BJ (cell line): ENCODE measurements around the gene DDC. TPM values are rescaled to one million over a fixed set of nuclear protein-coding genes. Genes with fewer than 3 reads are reported as not detected.

Experiments
- CTCF ChIA-PET: fragments of 350-600 bp; formaldehyde crosslinking; extraction: SDS; loops from one replicate; lab custom pipeline; 2021; ENCODE audit warnings: antibody characterized with exemption, inconsistent platforms; lab: Yijun Ruan, JAX
- POLR2A ChIA-PET: fragments of 300-600 bp; sonication (Branson Sonifier 250); formaldehyde crosslinking; extraction: SDS; loops from one replicate; lab custom pipeline; 2021; ENCODE audit warnings: antibody characterized with exemption; lab: Charles Lee
- DNase-seq: peaks from one replicate; pipeline ENCODE4 v3.0.0-alpha.2; 2011; ENCODE audit warnings: low read depth
- H3K27me3 ChIP-seq: 2 replicates; pipeline ENCODE4 v1.6.0; 2011; ENCODE audit warnings: low read length; ENCODE audit not compliant: control insufficient read depth, insufficient read depth
- H3K36me3 ChIP-seq: 2 replicates; pipeline ENCODE4 v1.5.1; 2011; ENCODE audit warnings: low read length; ENCODE audit not compliant: control insufficient read depth, insufficient read depth
- H3K4me3 ChIP-seq: 2 replicates; pipeline ENCODE4 v1.5.1; 2011; ENCODE audit warnings: low read depth, mild to moderate bottlenecking, control low read depth, low read length
- polyA plus RNA-seq: library from polyadenylated mRNA; depleted of rRNA; stranded (reverse); fragments of >200 nt; gene quantifications from 2 replicates; pipeline ENCODE4 v1.2.3, GENCODE V29; 2011
- TF ChIP-seq, protein P1 (sequence below): IDR thresholded peaks from 2 replicates; pipeline ENCODE4 v1.5.1; 2011; ENCODE audit warnings: low read depth, mild to moderate bottlenecking, control low read depth, inconsistent platforms, low read length, moderate library complexity; ENCODE audit not compliant: insufficient read depth

Gene DDC
- polyA plus RNA-seq, 1 experiment = not detected

DNA sequence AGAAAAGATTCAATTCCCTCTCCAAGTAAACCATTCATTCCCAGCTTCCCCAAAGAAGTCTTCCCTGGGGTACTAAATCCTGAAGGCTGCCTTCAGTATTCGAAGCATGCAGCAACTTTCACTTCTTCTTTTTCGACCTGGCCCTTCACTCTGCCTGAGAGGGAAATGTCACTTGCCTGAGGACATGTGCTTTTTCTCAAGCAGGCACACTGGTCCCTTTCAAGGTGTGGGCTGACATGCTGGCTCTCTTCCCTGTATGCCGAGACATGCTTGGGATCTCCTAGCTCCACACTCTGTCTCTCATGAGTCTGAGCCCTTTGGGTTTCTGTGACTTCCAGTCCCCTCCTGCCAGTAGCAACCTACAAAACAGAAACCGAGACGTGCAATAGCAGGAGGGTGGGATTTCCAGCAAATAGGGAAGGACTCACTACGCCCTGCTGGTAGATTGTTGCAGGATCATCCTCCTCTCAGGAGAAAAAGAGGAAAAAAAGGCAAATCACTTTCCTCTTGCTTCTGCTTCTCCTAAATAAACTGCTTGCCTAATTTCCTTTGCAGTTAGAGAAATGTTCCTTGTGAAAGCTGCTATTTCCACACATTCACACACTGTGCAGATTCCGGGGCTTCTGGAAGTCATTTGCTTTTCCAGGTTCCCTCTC is 148.6 kb downstream of the DDC start:
- DNase-seq = no peak
- Histone ChIP-seq H3K36me3 (no peaks in the 10 kb centered on the region), H3K4me3 (no peak overlapping the region), H3K27me3 (peaks cover 4% of the 10 kb centered on the region)
- TF ChIP-seq, protein P1, sequence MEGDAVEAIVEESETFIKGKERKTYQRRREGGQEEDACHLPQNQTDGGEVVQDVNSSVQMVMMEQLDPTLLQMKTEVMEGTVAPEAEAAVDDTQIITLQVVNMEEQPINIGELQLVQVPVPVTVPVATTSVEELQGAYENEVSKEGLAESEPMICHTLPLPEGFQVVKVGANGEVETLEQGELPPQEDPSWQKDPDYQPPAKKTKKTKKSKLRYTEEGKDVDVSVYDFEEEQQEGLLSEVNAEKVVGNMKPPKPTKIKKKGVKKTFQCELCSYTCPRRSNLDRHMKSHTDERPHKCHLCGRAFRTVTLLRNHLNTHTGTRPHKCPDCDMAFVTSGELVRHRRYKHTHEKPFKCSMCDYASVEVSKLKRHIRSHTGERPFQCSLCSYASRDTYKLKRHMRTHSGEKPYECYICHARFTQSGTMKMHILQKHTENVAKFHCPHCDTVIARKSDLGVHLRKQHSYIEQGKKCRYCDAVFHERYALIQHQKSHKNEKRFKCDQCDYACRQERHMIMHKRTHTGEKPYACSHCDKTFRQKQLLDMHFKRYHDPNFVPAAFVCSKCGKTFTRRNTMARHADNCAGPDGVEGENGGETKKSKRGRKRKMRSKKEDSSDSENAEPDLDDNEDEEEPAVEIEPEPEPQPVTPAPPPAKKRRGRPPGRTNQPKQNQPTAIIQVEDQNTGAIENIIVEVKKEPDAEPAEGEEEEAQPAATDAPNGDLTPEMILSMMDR = no peak
- POLR2A ChIA-PET = no interaction called here
- CTCF ChIA-PET = interaction anchor here (1.4 to 3.6 kb wide), 5 partner anchors 9 to 53 kb away, joined by 4 to 21 read pairs (median 6); no protein-coding TSS in a partner anchor

DNA sequence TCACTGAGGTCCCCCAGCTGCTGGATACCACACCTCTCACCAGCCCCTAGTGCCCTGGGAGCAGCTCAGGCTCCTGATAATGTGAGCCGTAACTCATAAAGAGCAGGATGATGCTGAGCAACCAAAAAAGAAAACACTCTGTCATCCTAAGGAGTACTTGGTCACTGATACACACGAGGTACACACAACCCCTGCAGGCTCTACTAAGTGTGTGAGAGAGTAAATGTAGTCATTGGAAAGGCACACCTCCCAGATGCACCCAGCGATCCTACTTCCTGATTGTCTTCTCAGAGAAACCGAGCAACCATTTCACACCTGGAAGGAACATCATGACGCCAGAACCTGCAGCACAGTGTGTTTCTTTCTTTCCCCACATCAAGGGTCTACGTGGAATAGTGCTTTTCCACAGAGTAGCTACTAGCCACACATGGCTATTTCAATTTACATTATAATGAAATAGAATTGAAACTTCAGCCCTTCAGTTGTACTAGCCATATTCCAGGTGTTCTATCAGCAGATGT is 149.3 kb downstream of the DDC start:
- DNase-seq = no peak
- POLR2A ChIA-PET = no interaction called here
- H3K27me3 ChIP-seq = peaks cover 4% of the 10 kb centered on the region
- TF ChIP-seq, protein P1 = no peak
- H3K36me3 ChIP-seq = no peaks in the 10 kb centered on the region
- CTCF ChIA-PET = interaction anchor here (1.8 to 3.6 kb wide), 3 partner anchors 8 to 27 kb away, joined by 5 to 21 read pairs (median 7); no protein-coding TSS in a partner anchor
- H3K4me3 ChIP-seq = no peak overlapping the region

DNA sequence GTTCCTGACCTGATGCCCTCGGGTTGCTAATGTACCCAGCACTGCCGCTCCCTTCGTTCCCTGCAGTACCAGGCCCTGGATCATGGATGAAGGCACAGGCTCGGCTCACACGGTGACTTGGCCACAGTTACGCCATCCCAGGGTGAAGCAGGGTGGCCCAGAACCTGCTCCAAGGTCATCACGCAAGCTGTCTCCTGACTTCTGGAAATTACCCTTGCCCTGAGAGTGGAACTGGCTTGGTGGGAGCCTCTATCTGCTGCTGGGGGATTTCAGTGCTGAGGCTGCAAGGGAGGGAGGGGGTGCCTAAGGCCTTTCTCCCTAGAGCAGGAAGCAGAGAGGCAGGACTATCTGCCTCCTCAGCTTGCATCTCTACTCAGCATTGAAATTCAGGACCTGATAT is 151.6 kb downstream of the DDC start:
- Histone ChIP-seq H3K27me3 (peaks cover 3% of the 10 kb centered on the region), H3K36me3 (no peaks in the 10 kb centered on the region), H3K4me3 (no peak overlapping the region)
- ChIA-PET CTCF (interaction anchor here (0.6 kb wide), 1 partner anchor 268 kb away, joined by 3 read pairs; no protein-coding TSS in a partner anchor), POLR2A (no interaction called here)
- no peak for DNase-seq
- TF ChIP-seq, protein P1 = no peak

DNA sequence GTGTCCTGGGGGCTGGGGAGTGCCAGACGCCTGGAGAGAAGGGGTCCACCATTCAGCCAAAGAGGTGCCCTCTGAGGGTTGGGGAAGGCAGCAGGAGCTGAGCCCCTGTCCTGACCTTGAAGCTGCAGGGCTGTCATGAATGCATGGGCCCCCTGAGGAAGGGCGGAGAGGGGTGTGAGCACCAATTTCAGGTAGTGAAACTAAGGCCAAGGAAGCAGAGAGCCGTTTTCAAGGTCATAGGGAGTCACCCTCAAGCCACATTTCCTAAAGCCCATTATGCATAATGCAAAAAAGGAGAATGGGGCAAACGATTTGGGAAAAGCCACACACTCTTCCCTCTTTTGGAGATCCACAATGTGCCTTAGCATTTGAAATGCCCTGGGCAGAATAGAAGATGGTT is 152.2 kb downstream of the DDC start:
- CTCF ChIA-PET = interaction anchor here (0.6 kb wide), 1 partner anchor 268 kb away, joined by 3 read pairs; no protein-coding TSS in a partner anchor

DNA sequence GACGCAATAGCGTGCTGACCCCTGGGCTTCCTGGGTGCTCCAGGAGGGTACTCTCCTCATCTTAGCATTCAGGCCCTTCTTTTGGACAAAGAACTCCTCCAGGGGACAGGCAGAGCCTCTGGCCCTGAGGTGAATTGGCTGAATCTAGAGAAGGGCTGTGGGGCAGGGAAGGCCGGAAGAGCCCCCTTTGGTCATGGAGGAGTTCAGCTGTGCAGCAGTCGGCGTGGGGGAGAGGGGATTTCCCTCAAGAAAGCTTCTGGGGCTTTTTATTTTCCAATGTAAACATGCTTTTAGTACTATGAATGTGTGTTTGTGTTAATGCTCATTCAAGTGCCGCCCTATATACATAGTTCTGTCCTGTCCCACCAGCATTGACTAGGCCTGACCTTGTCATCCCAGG is 153.9 kb downstream of the DDC start:
- POLR2A ChIA-PET = no interaction called here
- CTCF ChIA-PET = interaction anchor here (0.9 kb wide), 1 partner anchor 57 kb away, joined by 3 read pairs; no protein-coding TSS in a partner anchor
- H3K4me3 ChIP-seq = no peak overlapping the region
- TF ChIP-seq, protein P1 = no peak
- no peak for DNase-seq
- peaks cover 4% of the 10 kb centered on the region for H3K27me3 ChIP-seq
- no peaks in the 10 kb centered on the region for H3K36me3 ChIP-seq

More for the DNA sequence above, 152.2 kb downstream of the DDC start:
- no peak for DNase-seq
- Histone ChIP-seq H3K36me3 (no peaks in the 10 kb centered on the region), H3K4me3 (no peak overlapping the region), H3K27me3 (peaks cover 3% of the 10 kb centered on the region)
- TF ChIP-seq, protein P1 = no peak
- POLR2A ChIA-PET = no interaction called here
